HEK293 (cell line): Measurements from ENCODE around the gene WFDC1.

ENCODE experiments used
- CTCF ChIP-seq: fragments of 450-650 bp; formaldehyde crosslinking; IDR thresholded peaks from 2 replicates; pipeline ENCODE4 v1.5.1; 2016; ENCODE audit warnings: missing biosample characterization, missing genetic modification characterization
- HOXC10 ChIP-seq: sonication (generic); formaldehyde crosslinking; IDR thresholded peaks from 2 replicates; pipeline ENCODE4 v1.8.1; 2023; ENCODE audit warnings: mild to moderate bottlenecking, missing genetic modification reagents
- ZBTB20 ChIP-seq: fragments of 450-650 bp; formaldehyde crosslinking; IDR thresholded peaks from 2 replicates; pipeline ENCODE4 v1.5.1; 2016; ENCODE audit warnings: missing biosample characterization, missing genetic modification characterization
- ZBTB8A ChIP-seq: fragments of 450-650 bp; formaldehyde crosslinking; IDR thresholded peaks from 2 replicates; pipeline ENCODE4 v1.5.1; 2016; ENCODE audit warnings: missing biosample characterization, missing genetic modification characterization
- ZNF23 ChIP-seq: fragments of 450-650 bp; formaldehyde crosslinking; IDR thresholded peaks from 2 replicates; pipeline ENCODE4 v1.5.1; 2016; ENCODE audit warnings: missing biosample characterization, missing genetic modification characterization, borderline replicate concordance
- ZNF274 ChIP-seq, 2 experiments: fragments of 200-500 bp in 1 of 2; fragments of 450-650 bp in 1 of 2; sonication (Bioruptor generic) in 1 of 2; formaldehyde crosslinking in 1 of 2; IDR thresholded peaks; 2 replicates each; pipeline versions ENCODE4 v1.5.1 to v1.6.1; 2014 to 2016; ENCODE audit warnings: borderline replicate concordance in 1 of 2, inconsistent platforms in 1 of 2, low read length in 1 of 2, missing biosample characterization in 1 of 2, missing genetic modification characterization in 1 of 2
- ZNF518A ChIP-seq: fragments of 450-650 bp; formaldehyde crosslinking; conservative IDR thresholded peaks from 2 replicates; pipeline ENCODE4 v1.5.1; 2016; ENCODE audit warnings: low read depth, missing biosample characterization, missing genetic modification characterization
- ZNF777 ChIP-seq: fragments of 450-650 bp; formaldehyde crosslinking; IDR thresholded peaks from 2 replicates; pipeline ENCODE4 v1.5.1; 2017; ENCODE audit warnings: missing biosample characterization, missing genetic modification characterization, borderline replicate concordance
- TF ChIP-seq, protein P1 (sequence below): fragments of 450-650 bp; formaldehyde crosslinking; IDR thresholded peaks from 2 replicates; pipeline ENCODE4 v1.5.1; 2017; ENCODE audit warnings: missing biosample characterization, missing genetic modification characterization
- TF ChIP-seq, protein P2 (sequence below): fragments of 450-650 bp; formaldehyde crosslinking; IDR thresholded peaks from 2 replicates; pipeline ENCODE4 v1.5.1; 2017; ENCODE audit warnings: missing biosample characterization, mild to moderate bottlenecking, missing genetic modification characterization, moderate library complexity

- TF ChIP-seq ZNF23 (tag by site-specific recombination) (no peak), CTCF (tag by site-specific recombination) (no peak), ZNF274 (IDR thresholded peaks at IDR 0.05; ENCODE audit: low read length) (no peak), ZNF274 (tag by site-specific recombination; IDR thresholded peaks at IDR 0.05; ENCODE audit: borderline replicate concordance) (no peak), HOXC10 (CRISPR knock-in tag) (no peak), ZBTB8A (tag by site-specific recombination) (no peak), ZBTB20 (no peak), ZNF777 (tag by site-specific recombination) (no peak), ZNF518A (tag by site-specific recombination) (no peak)
- TF ChIP-seq, protein P1, sequence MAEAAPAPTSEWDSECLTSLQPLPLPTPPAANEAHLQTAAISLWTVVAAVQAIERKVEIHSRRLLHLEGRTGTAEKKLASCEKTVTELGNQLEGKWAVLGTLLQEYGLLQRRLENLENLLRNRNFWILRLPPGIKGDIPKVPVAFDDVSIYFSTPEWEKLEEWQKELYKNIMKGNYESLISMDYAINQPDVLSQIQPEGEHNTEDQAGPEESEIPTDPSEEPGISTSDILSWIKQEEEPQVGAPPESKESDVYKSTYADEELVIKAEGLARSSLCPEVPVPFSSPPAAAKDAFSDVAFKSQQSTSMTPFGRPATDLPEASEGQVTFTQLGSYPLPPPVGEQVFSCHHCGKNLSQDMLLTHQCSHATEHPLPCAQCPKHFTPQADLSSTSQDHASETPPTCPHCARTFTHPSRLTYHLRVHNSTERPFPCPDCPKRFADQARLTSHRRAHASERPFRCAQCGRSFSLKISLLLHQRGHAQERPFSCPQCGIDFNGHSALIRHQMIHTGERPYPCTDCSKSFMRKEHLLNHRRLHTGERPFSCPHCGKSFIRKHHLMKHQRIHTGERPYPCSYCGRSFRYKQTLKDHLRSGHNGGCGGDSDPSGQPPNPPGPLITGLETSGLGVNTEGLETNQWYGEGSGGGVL (tag by site-specific recombination) = no peak
- TF ChIP-seq, protein P2, sequence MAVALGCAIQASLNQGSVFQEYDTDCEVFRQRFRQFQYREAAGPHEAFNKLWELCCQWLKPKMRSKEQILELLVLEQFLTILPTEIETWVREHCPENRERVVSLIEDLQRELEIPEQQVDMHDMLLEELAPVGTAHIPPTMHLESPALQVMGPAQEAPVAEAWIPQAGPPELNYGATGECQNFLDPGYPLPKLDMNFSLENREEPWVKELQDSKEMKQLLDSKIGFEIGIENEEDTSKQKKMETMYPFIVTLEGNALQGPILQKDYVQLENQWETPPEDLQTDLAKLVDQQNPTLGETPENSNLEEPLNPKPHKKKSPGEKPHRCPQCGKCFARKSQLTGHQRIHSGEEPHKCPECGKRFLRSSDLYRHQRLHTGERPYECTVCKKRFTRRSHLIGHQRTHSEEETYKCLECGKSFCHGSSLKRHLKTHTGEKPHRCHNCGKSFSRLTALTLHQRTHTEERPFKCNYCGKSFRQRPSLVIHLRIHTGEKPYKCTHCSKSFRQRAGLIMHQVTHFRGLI (tag by site-specific recombination) = no peak
Observed at GRCh38 chr16:84357191-84357651, 62.5 kb downstream of the WFDC1 start.
